HEK293 (cell line): ENCODE measurements around the gene GARRE1.
A peak's percentile ranks its signal among the peaks of the same experiment; 100 is the strongest.

ENCODE experiments used
- CTCF ChIA-PET: fragments of 350-600 bp; formaldehyde crosslinking; extraction: SDS; loops from one replicate; lab custom pipeline; 2021; ENCODE audit warnings: antibody characterized with exemption; lab: Yijun Ruan, JAX
- POLR2A ChIA-PET: fragments of 300-600 bp; formaldehyde crosslinking; extraction: SDS; loops from one replicate; lab custom pipeline; 2020; ENCODE audit warnings: antibody characterized with exemption, inconsistent platforms; lab: Yijun Ruan, JAX
- H3K27ac ChIP-seq: fragments of 200-500 bp; sonication (Bioruptor generic); 2 replicates; pipeline ENCODE4 v1.5.1; 2014; ENCODE audit warnings: low read depth, low read length, control low read depth, inconsistent platforms; ENCODE audit errors: extremely low read depth
- H3K36me3 ChIP-seq, 2 experiments: fragments of 200-500 bp in 1 of 2; sonication (Bioruptor generic) in 1 of 2; 1 replicate in 1 of 2; 2 replicates in 1 of 2; pipeline ENCODE4 v1.5.1; 2014 to 2017; ENCODE audit warnings: inconsistent platforms in 2 of 2, low read length in 2 of 2; ENCODE audit not compliant: control insufficient read depth in 2 of 2, insufficient read depth in 1 of 2
- H3K4me1 ChIP-seq: fragments of 200-500 bp; sonication (Bioruptor generic); 2 replicates; pipeline ENCODE4 v1.5.1; 2014; ENCODE audit warnings: mild to moderate bottlenecking, low read length, inconsistent platforms; ENCODE audit not compliant: control insufficient read depth, insufficient read depth
- H3K4me3 ChIP-seq: 2 replicates; pipeline ENCODE4 v1.5.1; 2011; ENCODE audit warnings: low read depth, mild to moderate bottlenecking, control low read depth, low read length, moderate library complexity
- H3K9me3 ChIP-seq: fragments of 200-500 bp; sonication (Bioruptor generic); 2 replicates; pipeline ENCODE4 v1.5.1; 2014; ENCODE audit warnings: low read depth, low read length, inconsistent platforms; ENCODE audit not compliant: control insufficient read depth, insufficient read depth
- IKZF3 ChIP-seq: fragments of 450-650 bp; IDR thresholded peaks from 2 replicates; pipeline ENCODE4 v1.5.0; 2018; ENCODE audit warnings: missing biosample characterization, mild to moderate bottlenecking, missing genetic modification characterization, moderate library complexity
- SP7 ChIP-seq: fragments of 450-650 bp; formaldehyde crosslinking; IDR thresholded peaks from 2 replicates; pipeline ENCODE4 v1.5.1; 2016; ENCODE audit warnings: missing biosample characterization, missing genetic modification characterization
- ZBTB1 ChIP-seq: fragments of 450-650 bp; formaldehyde crosslinking; IDR thresholded peaks from 2 replicates; pipeline ENCODE4 v1.5.1; 2016; ENCODE audit warnings: missing biosample characterization, missing genetic modification characterization
- ZBTB17 ChIP-seq: fragments of 450-650 bp; formaldehyde crosslinking; IDR thresholded peaks from 2 replicates; pipeline ENCODE4 v1.5.1; 2016; ENCODE audit warnings: missing biosample characterization, missing genetic modification characterization
- ZBTB20 ChIP-seq: fragments of 450-650 bp; formaldehyde crosslinking; IDR thresholded peaks from 2 replicates; pipeline ENCODE4 v1.5.1; 2016; ENCODE audit warnings: missing biosample characterization, missing genetic modification characterization
- ZNF112 ChIP-seq: fragments of 450-650 bp; formaldehyde crosslinking; IDR thresholded peaks from 2 replicates; pipeline ENCODE4 v1.5.0; 2017; ENCODE audit warnings: missing biosample characterization, missing genetic modification characterization
- ZNF248 ChIP-seq: fragments of 450-650 bp; formaldehyde crosslinking; IDR thresholded peaks from 2 replicates; pipeline ENCODE4 v1.5.1; 2017; ENCODE audit warnings: missing biosample characterization, missing genetic modification characterization
- ZNF362 ChIP-seq: fragments of 450-650 bp; formaldehyde crosslinking; IDR thresholded peaks from 2 replicates; pipeline ENCODE4 v1.5.1; 2016; ENCODE audit warnings: missing biosample characterization, missing genetic modification characterization
- ZNF394 ChIP-seq: fragments of 450-650 bp; formaldehyde crosslinking; IDR thresholded peaks from 2 replicates; pipeline ENCODE4 v1.5.1; 2016; ENCODE audit warnings: missing biosample characterization, missing genetic modification characterization, mild to moderate bottlenecking, moderate library complexity, borderline replicate concordance
- ZNF404 ChIP-seq: fragments of 450-650 bp; formaldehyde crosslinking; IDR thresholded peaks from 2 replicates; pipeline ENCODE4 v1.5.1; 2017; ENCODE audit warnings: missing biosample characterization, missing genetic modification characterization
- ZNF416 ChIP-seq: fragments of 450-650 bp; formaldehyde crosslinking; IDR thresholded peaks from 2 replicates; pipeline ENCODE4 v1.5.1; 2016; ENCODE audit warnings: missing biosample characterization, missing genetic modification characterization
- ZNF544 ChIP-seq: fragments of 450-650 bp; formaldehyde crosslinking; IDR thresholded peaks from 2 replicates; pipeline ENCODE4 v1.5.0; 2017; ENCODE audit warnings: missing biosample characterization, missing genetic modification characterization
- ZNF600 ChIP-seq: fragments of 450-650 bp; formaldehyde crosslinking; IDR thresholded peaks from 2 replicates; pipeline ENCODE4 v1.5.1; 2016; ENCODE audit warnings: missing biosample characterization, missing genetic modification characterization
- ZNF654 ChIP-seq: fragments of 450-650 bp; formaldehyde crosslinking; IDR thresholded peaks from 2 replicates; pipeline ENCODE4 v1.5.1; 2016; ENCODE audit warnings: low read depth, missing biosample characterization, missing genetic modification characterization
- ZNF660 ChIP-seq: fragments of 450-650 bp; IDR thresholded peaks from 2 replicates; pipeline ENCODE4 v1.5.1; 2018; ENCODE audit warnings: missing biosample characterization, mild to moderate bottlenecking, missing genetic modification characterization
- ZNF701 ChIP-seq: fragments of 450-650 bp; formaldehyde crosslinking; IDR thresholded peaks from 2 replicates; pipeline ENCODE4 v1.5.1; 2016; ENCODE audit warnings: missing biosample characterization, missing genetic modification characterization
- ZNF792 ChIP-seq: fragments of 450-650 bp; formaldehyde crosslinking; IDR thresholded peaks from 2 replicates; pipeline ENCODE4 v1.5.1; 2016; ENCODE audit warnings: missing biosample characterization, missing genetic modification characterization
- TF ChIP-seq, protein P1 (sequence below): fragments of 450-650 bp; formaldehyde crosslinking; IDR thresholded peaks from 2 replicates; pipeline ENCODE4 v1.5.1; 2016; ENCODE audit warnings: missing biosample characterization, missing genetic modification characterization, borderline replicate concordance
- TF ChIP-seq, protein P2 (sequence below): fragments of 450-650 bp; formaldehyde crosslinking; IDR thresholded peaks from 2 replicates; pipeline ENCODE4 v1.5.1; 2016; ENCODE audit warnings: missing biosample characterization, missing genetic modification characterization, low read depth
- TF ChIP-seq, protein P3 (sequence below): fragments of 450-650 bp; formaldehyde crosslinking; IDR thresholded peaks from 2 replicates; pipeline ENCODE4 v1.5.1; 2016; ENCODE audit warnings: missing biosample characterization, missing genetic modification characterization
- TF ChIP-seq, protein P4 (sequence below): fragments of 450-650 bp; formaldehyde crosslinking; IDR thresholded peaks from 2 replicates; pipeline ENCODE4 v1.5.1; 2016; ENCODE audit warnings: missing biosample characterization, missing genetic modification characterization

Gene GARRE1

DNA sequence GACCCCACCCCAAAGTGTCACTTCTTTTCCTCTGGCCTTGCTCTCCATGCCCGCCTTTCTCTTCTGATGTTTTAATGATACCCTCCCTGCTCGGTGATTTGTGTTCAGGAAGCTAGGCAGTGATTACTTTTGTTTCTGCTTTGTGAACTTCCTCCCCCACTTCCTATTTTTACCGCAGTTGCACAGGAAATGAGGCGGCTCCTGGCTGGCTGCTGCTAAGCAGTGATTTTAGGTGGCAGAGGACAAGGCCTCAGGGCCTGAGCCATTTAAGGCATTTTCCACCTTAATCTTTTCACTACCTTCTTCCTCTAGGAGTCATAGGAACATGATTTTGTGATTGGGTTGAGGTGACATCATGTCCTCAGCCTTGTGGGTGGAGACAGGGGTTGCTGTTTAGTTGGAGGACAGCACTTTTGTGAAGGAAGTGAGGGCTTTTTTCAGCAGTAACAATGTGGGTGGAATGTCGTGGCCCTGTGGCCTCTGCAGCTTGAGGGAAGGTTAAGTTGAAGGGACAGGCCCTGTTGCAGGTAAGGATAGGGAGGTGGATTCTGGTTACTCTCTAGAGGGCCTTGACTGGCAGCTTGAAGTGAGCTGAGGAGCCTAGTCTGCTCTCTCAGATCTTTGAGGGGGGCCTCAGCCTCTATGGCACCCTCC is 15.7 kb downstream of the GARRE1 start (continued):
- TF ChIP-seq, protein P1, sequence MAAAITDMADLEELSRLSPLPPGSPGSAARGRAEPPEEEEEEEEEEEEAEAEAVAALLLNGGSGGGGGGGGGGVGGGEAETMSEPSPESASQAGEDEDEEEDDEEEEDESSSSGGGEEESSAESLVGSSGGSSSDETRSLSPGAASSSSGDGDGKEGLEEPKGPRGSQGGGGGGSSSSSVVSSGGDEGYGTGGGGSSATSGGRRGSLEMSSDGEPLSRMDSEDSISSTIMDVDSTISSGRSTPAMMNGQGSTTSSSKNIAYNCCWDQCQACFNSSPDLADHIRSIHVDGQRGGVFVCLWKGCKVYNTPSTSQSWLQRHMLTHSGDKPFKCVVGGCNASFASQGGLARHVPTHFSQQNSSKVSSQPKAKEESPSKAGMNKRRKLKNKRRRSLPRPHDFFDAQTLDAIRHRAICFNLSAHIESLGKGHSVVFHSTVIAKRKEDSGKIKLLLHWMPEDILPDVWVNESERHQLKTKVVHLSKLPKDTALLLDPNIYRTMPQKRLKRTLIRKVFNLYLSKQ (tag by site-specific recombination), result no peak
- no peak for TF ChIP-seq ZNF404 (tag by site-specific recombination)
- TF ChIP-seq SP7 (tag by site-specific recombination), result peak; percentile 99
- no peak for TF ChIP-seq ZNF792 (tag by site-specific recombination)
- no peak for TF ChIP-seq ZNF544 (tag by site-specific recombination)

GRCh38 chr19:34273121-34273520 is 18.8 kb downstream of the GARRE1 start:
- POLR2A ChIA-PET, result interaction anchor here (0.6 to 1.4 kb wide), 3 partner anchors 8 to 37 kb away, joined by 3 to 4 read pairs (median 3); no protein-coding TSS in a partner anchor
- Histone ChIP-seq H3K4me3 (no peak overlapping the region), H3K4me1 (peaks cover 38% of the 10 kb centered on the region), H3K36me3 (peaks cover 0 to 9% of the 10 kb centered on the region in 2 experiments; a peak in 1 of 3 replicates), H3K27ac (no peak overlapping the region), H3K9me3 (peaks cover 2% of the 10 kb centered on the region; the same call in 1 of the 2 replicates)
- TF ChIP-seq ZBTB20 (tag by site-specific recombination) (no peak), ZNF248 (tag by site-specific recombination) (no peak), ZNF416 (tag by site-specific recombination) (no peak), ZNF654 (no peak), ZNF362 (tag by site-specific recombination) (no peak)
- TF ChIP-seq, protein P2, sequence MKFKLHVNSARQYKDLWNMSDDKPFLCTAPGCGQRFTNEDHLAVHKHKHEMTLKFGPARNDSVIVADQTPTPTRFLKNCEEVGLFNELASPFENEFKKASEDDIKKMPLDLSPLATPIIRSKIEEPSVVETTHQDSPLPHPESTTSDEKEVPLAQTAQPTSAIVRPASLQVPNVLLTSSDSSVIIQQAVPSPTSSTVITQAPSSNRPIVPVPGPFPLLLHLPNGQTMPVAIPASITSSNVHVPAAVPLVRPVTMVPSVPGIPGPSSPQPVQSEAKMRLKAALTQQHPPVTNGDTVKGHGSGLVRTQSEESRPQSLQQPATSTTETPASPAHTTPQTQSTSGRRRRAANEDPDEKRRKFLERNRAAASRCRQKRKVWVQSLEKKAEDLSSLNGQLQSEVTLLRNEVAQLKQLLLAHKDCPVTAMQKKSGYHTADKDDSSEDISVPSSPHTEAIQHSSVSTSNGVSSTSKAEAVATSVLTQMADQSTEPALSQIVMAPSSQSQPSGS, result no peak
- CTCF ChIA-PET, result interaction anchor here (0.6 to 2.5 kb wide), 7 partner anchors 10 to 91 kb away, joined by 3 to 7 read pairs (median 5); no protein-coding TSS in a partner anchor

DNA sequence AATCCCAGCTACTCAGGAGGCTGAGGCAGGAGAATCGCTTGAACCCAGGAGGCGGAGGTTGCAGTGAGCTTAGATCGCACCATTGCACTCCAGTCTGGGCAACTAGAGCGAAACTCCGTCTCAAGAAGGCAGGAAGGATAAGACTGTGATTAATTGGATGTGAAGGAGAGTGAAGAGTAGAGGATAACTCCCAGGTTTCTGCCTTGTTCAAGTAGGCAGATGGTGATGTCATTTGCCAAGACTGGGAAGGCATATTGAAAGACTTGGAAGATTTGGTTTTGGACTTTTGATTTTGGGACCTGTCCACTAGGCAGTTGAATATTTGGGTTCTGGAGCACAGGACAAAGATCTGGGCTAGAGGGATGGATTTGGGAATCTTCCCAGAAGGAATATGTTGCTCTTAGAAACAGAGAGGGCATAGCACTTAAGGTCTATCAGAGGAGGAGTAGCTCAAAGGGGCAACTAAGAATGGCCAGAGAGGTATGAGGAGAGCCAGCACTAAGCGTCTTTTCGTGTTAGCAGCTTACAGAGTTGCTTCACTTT is 20.0 kb downstream of the GARRE1 start:
- peaks cover 26% of the 10 kb centered on the region for H3K4me1 ChIP-seq
- TF ChIP-seq ZNF600 (peak; percentile 85), ZNF660 (tag by site-specific recombination) (no peak), ZNF701 (tag by site-specific recombination) (no peak), ZNF112 (tag by site-specific recombination) (no peak), ZBTB17 (tag by site-specific recombination) (peak; percentile 55), IKZF3 (tag by site-specific recombination) (0 out of 2 replicates have a peak, but pooled peaks have one; percentile 36), ZBTB1 (tag by site-specific recombination) (no peak), ZNF394 (tag by site-specific recombination) (peak; percentile 18; the same call in 1 of the 2 replicates)
- TF ChIP-seq, protein P3, sequence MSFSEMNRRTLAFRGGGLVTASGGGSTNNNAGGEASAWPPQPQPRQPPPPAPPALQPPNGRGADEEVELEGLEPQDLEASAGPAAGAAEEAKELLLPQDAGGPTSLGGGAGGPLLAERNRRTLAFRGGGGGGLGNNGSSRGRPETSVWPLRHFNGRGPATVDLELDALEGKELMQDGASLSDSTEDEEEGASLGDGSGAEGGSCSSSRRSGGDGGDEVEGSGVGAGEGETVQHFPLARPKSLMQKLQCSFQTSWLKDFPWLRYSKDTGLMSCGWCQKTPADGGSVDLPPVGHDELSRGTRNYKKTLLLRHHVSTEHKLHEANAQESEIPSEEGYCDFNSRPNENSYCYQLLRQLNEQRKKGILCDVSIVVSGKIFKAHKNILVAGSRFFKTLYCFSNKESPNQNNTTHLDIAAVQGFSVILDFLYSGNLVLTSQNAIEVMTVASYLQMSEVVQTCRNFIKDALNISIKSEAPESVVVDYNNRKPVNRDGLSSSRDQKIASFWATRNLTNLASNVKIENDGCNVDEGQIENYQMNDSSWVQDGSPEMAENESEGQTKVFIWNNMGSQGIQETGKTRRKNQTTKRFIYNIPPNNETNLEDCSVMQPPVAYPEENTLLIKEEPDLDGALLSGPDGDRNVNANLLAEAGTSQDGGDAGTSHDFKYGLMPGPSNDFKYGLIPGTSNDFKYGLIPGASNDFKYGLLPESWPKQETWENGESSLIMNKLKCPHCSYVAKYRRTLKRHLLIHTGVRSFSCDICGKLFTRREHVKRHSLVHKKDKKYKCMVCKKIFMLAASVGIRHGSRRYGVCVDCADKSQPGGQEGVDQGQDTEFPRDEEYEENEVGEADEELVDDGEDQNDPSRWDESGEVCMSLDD, result no peak
- TF ChIP-seq, protein P2, result peak; percentile 92
- TF ChIP-seq, protein P4, sequence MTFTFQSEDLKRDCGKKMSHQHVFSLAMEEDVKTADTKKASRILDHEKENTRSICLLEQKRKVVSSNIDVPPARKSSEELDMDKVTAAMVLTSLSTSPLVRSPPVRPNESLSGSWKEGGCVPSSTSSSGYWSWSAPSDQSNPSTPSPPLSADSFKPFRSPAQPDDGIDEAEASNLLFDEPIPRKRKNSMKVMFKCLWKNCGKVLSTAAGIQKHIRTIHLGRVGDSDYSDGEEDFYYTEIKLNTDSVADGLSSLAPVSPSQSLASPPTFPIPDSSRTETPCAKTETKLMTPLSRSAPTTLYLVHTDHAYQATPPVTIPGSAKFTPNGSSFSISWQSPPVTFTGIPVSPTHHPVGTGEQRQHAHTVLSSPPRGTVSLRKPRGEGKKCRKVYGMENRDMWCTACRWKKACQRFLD, result no peak
- POLR2A ChIA-PET, result interaction anchor here (1.4 kb wide), 1 partner anchor 9 kb away, joined by 3 read pairs; no protein-coding TSS in a partner anchor
- CTCF ChIA-PET, result interaction anchor here (0.5 to 2.5 kb wide), 6 partner anchors 13 to 1739 kb away, joined by 3 to 7 read pairs (median 3); no protein-coding TSS in a partner anchor
- peaks cover 2% of the 10 kb centered on the region; the same call in 1 of the 2 replicates for H3K9me3 ChIP-seq
- H3K36me3 ChIP-seq, result peaks cover 0 to 21% of the 10 kb centered on the region in 2 experiments; a peak in 2 of 3 replicates
- H3K27ac ChIP-seq, result no peak overlapping the region; the same call in 1 of the 2 replicates
- no peak overlapping the region for H3K4me3 ChIP-seq
